HepG2 (cell line): Measurements from ENCODE around the gene MYL4. TPM values are rescaled to one million over a fixed set of nuclear protein-coding genes. Genes with fewer than 3 reads are reported as not detected.

Source experiments
- ATAC-seq: fragments of 200-7000 bp; cut with Tn5 transposase; 3 replicates; pipeline ENCODE4 v1.9.1; 2020; ENCODE audit warnings: mild to moderate bottlenecking, moderate library complexity
- BruUV-seq: library from RNA; stranded (reverse); fragments of 400-500 nt; replicated peaks from 2 replicates; lab custom pipeline; 2021; lab: Mats Ljungman, UMichigan
- CTCF ChIA-PET: fragments of 300-600 bp; formaldehyde crosslinking; extraction: SDS; loops from one replicate; lab custom pipeline; 2021; ENCODE audit warnings: low total read pairs, inconsistent platforms, low intra/inter-chr PET ratio; lab: Yijun Ruan, JAX
- POLR2A ChIA-PET: fragments of 350-600 bp; sonication (Branson Sonifier 250); formaldehyde crosslinking; loops from one replicate; lab custom pipeline; 2020; ENCODE audit warnings: antibody characterized with exemption, inconsistent platforms; lab: Yijun Ruan, JAX
- DNase-seq: peaks from one replicate; pipeline ENCODE4 v3.0.0-alpha.2; 2015; ENCODE audit warnings: low spot score
- FAIRE-seq: peaks from 3 replicates; lab custom pipeline; 2011; peaks lifted over from hg19 to GRCh38; lab: Jason Lieb, UNC
- H2AFZ ChIP-seq: one replicate; pipeline ENCODE4 v1.6.1; 2011; ENCODE audit warnings: low read length, inconsistent platforms
- H3K27ac ChIP-seq: fragments of 300-600 bp; 3 replicates; pipeline ENCODE4 v1.8.0; 2011; ENCODE audit warnings: mixed run types, mild to moderate bottlenecking, mixed read lengths, low read length, inconsistent platforms; ENCODE audit not compliant: insufficient read depth; ENCODE audit errors: extremely low read length
- H3K27me3 ChIP-seq, 2 experiments: fragments of 200-600 bp in 1 of 2; 2 replicates in 1 of 2; 3 replicates in 1 of 2; pipeline versions ENCODE4 v1.6.0 to v1.8.0; 2011; ENCODE audit warnings: low read length in 2 of 2, mild to moderate bottlenecking in 2 of 2, moderate library complexity in 2 of 2, inconsistent platforms in 1 of 2; ENCODE audit not compliant: insufficient read depth in 2 of 2, control insufficient read depth in 1 of 2
- H3K36me3 ChIP-seq, 2 experiments: fragments of 200-600 bp in 1 of 2; replicated peaks in 1 of 2; 2 replicates in 1 of 2; 3 replicates in 1 of 2; pipeline versions ENCODE4 v1.5.1 to v1.8.0; 2011; ENCODE audit warnings: low read length in 2 of 2, inconsistent platforms in 1 of 2; ENCODE audit not compliant: insufficient read depth in 2 of 2, control insufficient read depth in 1 of 2
- H3K4me1 ChIP-seq: 2 replicates; pipeline ENCODE4 v1.5.1; 2012; ENCODE audit warnings: low read length, inconsistent platforms; ENCODE audit not compliant: insufficient read depth
- H3K4me2 ChIP-seq: 2 replicates; pipeline ENCODE4 v1.6.0; 2011; ENCODE audit warnings: low read depth, low read length, inconsistent platforms
- H3K4me3 ChIP-seq, 3 experiments: fragments of 200-600 bp in 1 of 3; sonication (generic), shearing (Covaris generic) in 1 of 3; replicated peaks in 1 of 3; 2 replicates each; pipeline ENCODE4 v1.5.1; 2011 to 2016; ENCODE audit warnings: low read length in 3 of 3, inconsistent platforms in 2 of 3, low read depth in 2 of 3, mild to moderate bottlenecking in 2 of 3, control low read depth in 1 of 3, mixed read lengths in 1 of 3; ENCODE audit not compliant: insufficient read depth in 1 of 3
- H3K79me2 ChIP-seq: one replicate; pipeline ENCODE4 v1.6.1; 2011; ENCODE audit warnings: low read length, inconsistent platforms; ENCODE audit not compliant: insufficient read depth
- H3K9ac ChIP-seq: 2 replicates; pipeline ENCODE4 v1.6.0; 2011; ENCODE audit warnings: mild to moderate bottlenecking, low read depth, low read length, inconsistent platforms; ENCODE audit not compliant: insufficient read depth
- H3K9me3 ChIP-seq: 2 replicates; pipeline ENCODE4 v1.5.1; 2012; ENCODE audit warnings: mild to moderate bottlenecking, low read length
- H4K20me1 ChIP-seq: 2 replicates; pipeline ENCODE4 v1.6.0; 2011; ENCODE audit warnings: inconsistent platforms, mild to moderate bottlenecking, low read length, moderate library complexity; ENCODE audit not compliant: insufficient read depth
- BRCA1 ChIP-seq: sonication (generic); formaldehyde crosslinking; IDR thresholded peaks from 2 replicates; pipeline ENCODE4 v1.4.0; 2020; ENCODE audit warnings: missing genetic modification reagents
- CENPBD1 ChIP-seq: sonication (generic); formaldehyde crosslinking; IDR thresholded peaks from 2 replicates; pipeline ENCODE4 v1.8.0; 2022; ENCODE audit warnings: missing genetic modification reagents, low read depth, mild to moderate bottlenecking, borderline replicate concordance
- CSRNP1 ChIP-seq: sonication (generic); formaldehyde crosslinking; IDR thresholded peaks from 2 replicates; pipeline ENCODE4 v1.8.1; 2023; ENCODE audit warnings: mild to moderate bottlenecking, missing genetic modification reagents
- DMAP1 ChIP-seq: IDR thresholded peaks from 2 replicates; pipeline ENCODE4 v1.6.1; 2016
- GFI1 ChIP-seq: sonication (generic); formaldehyde crosslinking; IDR thresholded peaks from 2 replicates; pipeline ENCODE4 v1.5.0; 2020; ENCODE audit warnings: missing genetic modification reagents, mild to moderate bottlenecking, borderline replicate concordance
- HMGA1 ChIP-seq: sonication (generic); formaldehyde crosslinking; conservative IDR thresholded peaks from 2 replicates; pipeline ENCODE4 v1.4.0; 2020; ENCODE audit warnings: missing genetic modification reagents
- KLF6 ChIP-seq: IDR thresholded peaks from 2 replicates; pipeline ENCODE4 v1.8.0; 2016; ENCODE audit warnings: missing biosample characterization, missing genetic modification reagents
- NFATC3 ChIP-seq: sonication (generic); formaldehyde crosslinking; IDR thresholded peaks from 2 replicates; pipeline ENCODE4 v1.5.1; 2020; ENCODE audit warnings: mild to moderate bottlenecking, missing genetic modification reagents
- NRL ChIP-seq: sonication (generic); formaldehyde crosslinking; IDR thresholded peaks from 2 replicates; pipeline ENCODE4 v1.5.0; 2020; ENCODE audit warnings: missing genetic modification reagents, mild to moderate bottlenecking, moderate library complexity, borderline replicate concordance
- PCBP1 ChIP-seq: fragments of 200-400 bp; formaldehyde crosslinking; IDR thresholded peaks from 2 replicates; pipeline ENCODE4 v1.6.1; 2017; ENCODE audit warnings: mild to moderate bottlenecking, low read depth, low read length, borderline replicate concordance
- ZBTB10 ChIP-seq: sonication (generic); formaldehyde crosslinking; IDR thresholded peaks from 2 replicates; pipeline ENCODE4 v1.4.0; 2020; ENCODE audit warnings: missing genetic modification reagents, borderline replicate concordance
- ZNF432 ChIP-seq: sonication (generic); formaldehyde crosslinking; IDR thresholded peaks from 2 replicates; pipeline ENCODE4 v1.5.0; 2020; ENCODE audit warnings: missing genetic modification reagents, mild to moderate bottlenecking, borderline replicate concordance
- ZNF572 ChIP-seq: sonication (generic); formaldehyde crosslinking; IDR thresholded peaks from 2 replicates; pipeline ENCODE4 v1.5.1; 2020; ENCODE audit warnings: mild to moderate bottlenecking, missing genetic modification reagents
- WGBS: methylation state at CpG from one replicate; pipeline ENCODE4 v1.1.6; 2017; ENCODE audit warnings: low lambda C conversion rate; 5-methylcytosine and 5-hydroxymethylcytosine counted together
- in situ Hi-C: cut with HindIII; loops from 2 replicates; pipeline ENCODE4 v1.10.0; 2017; ENCODE audit warnings: low pct_unique_long_range_greater_than_20kb; ENCODE audit not compliant: extremely low pct_ligation_motif_present
- intact Hi-C: fragments of 100-400 bp; cut with micrococcal nuclease; formaldehyde crosslinking; loops from one replicate; pipeline ENCODE4 v1.10.0; 2022; ENCODE audit not compliant: unreplicated experiment
- polyA plus RNA-seq, 8 experiments: library from polyadenylated mRNA; depleted of rRNA in 3 of 8; stranded (reverse) in 7 of 8; unstranded in 1 of 8; fragments of >200 nt; fragmentation: Illumina TruSeq in 4 of 8; extraction: Trizol in 4 of 8; gene quantifications; 2 replicates each; pipeline versions ENCODE4 v1.2.1 to v1.2.3, GENCODE V29; 2011 to 2016; ENCODE audit warnings: low read depth in 4 of 8, missing spikeins in 1 of 8, mixed read lengths in 1 of 8; ENCODE audit not compliant: insufficient read depth in 1 of 8
- total RNA-seq, 5 experiments: library from RNA; depleted of rRNA; stranded (reverse); fragments of >200 nt; fragmentation: Illumina TruSeq; extraction: Trizol; gene quantifications; 2 replicates each; pipeline ENCODE4 v1.2.3, GENCODE V29; 2016; ENCODE audit warnings: low read depth in 1 of 5

MYL4 gene
- total and polyA plus RNA-seq, 2 of the 13 experiments (the other 11 are each of a cell fraction or from before 2014, with no cell fraction given): not detected

- TF ChIP-seq ZBTB10 (CRISPR knock-in tag) (no peak), BRCA1 (CRISPR knock-in tag) (no peak)
These were observed 48.6 kb downstream of the MYL4 start (continued) for GRCh38 chr17:47257651-47258339.

- CTCF ChIA-PET: no interaction called here
- POLR2A ChIA-PET: no interaction called here
- no peaks in the 10 kb centered on the region for H4K20me1 ChIP-seq
- no peak for ATAC-seq
- H3K9me3 ChIP-seq: no peaks in the 10 kb centered on the region
- H3K4me3 ChIP-seq: no peak overlapping the region
- no peak overlapping the region for H3K4me2 ChIP-seq
- DNase-seq: no peak
- in situ Hi-C loops: no loop called here
- no peaks in the 10 kb centered on the region for H3K36me3 ChIP-seq
- no peaks in the 10 kb centered on the region for H3K79me2 ChIP-seq
- 55% methylated on average over 7 of the region's 7 CpGs for WGBS
- BruUV-seq: no TSS peak
- no peak overlapping the region for H2AFZ ChIP-seq
- no peak overlapping the region for H3K9ac ChIP-seq
- TF ChIP-seq GFI1 (CRISPR knock-in tag) (no peak), ZNF572 (no peak), PCBP1 (no peak), NFATC3 (CRISPR knock-in tag) (no peak), CSRNP1 (CRISPR knock-in tag) (no peak), KLF6 (CRISPR knock-in tag) (no peak), DMAP1 (CRISPR knock-in tag) (no peak), ZNF432 (CRISPR knock-in tag) (no peak), CENPBD1 (CRISPR knock-in tag) (no peak), NRL (CRISPR knock-in tag) (no peak), HMGA1 (CRISPR knock-in tag) (no peak)
- FAIRE-seq: no peak
- intact Hi-C loops: no loop called here
- peaks cover 17% of the 10 kb centered on the region for H3K4me1 ChIP-seq
- H3K27me3 ChIP-seq: no peaks in the 10 kb centered on the region
- H3K27ac ChIP-seq: no peak overlapping the region
These were observed 53.4 kb downstream of the MYL4 start for GRCh38 chr17:47262586-47262985.
